NB4 (cell line): Measurements from ENCODE around the gene RNF7.

Experiments
- POLR2A ChIP-seq: IDR thresholded peaks from 2 replicates; pipeline ENCODE4 v1.6.1; 2011; ENCODE audit warnings: mild to moderate bottlenecking; ENCODE audit not compliant: insufficient read length; ENCODE audit errors: extremely low read depth
- TF ChIP-seq, protein P1 (sequence below): IDR thresholded peaks from one replicate; pipeline ENCODE4 v1.5.1; 2012; ENCODE audit warnings: low read depth, low read length
- TF ChIP-seq, protein P2 (sequence below): IDR thresholded peaks from 2 replicates; pipeline ENCODE4 v1.6.1; 2011; ENCODE audit warnings: low read depth, low read length

DNA sequence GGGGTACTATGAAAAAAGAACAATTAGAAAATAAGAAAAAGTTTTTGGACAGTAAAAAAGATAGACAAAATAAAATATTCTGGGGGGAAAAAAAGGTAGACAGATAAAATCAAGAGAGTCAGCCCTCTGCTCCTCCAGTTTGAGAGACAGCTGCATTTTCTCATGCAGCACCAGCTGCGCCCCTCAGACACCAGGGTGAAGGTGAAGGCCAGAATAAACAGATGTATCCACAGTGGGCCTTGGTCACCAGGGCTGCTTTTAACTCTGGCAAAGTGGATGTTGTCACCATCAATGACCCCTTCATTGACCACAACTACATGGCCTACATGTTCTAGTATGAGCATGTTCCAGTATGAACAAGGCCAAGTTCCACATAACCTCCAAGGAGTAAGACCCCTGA, 13.9 kb upstream of the RNF7 start:
- TF ChIP-seq, protein P1, sequence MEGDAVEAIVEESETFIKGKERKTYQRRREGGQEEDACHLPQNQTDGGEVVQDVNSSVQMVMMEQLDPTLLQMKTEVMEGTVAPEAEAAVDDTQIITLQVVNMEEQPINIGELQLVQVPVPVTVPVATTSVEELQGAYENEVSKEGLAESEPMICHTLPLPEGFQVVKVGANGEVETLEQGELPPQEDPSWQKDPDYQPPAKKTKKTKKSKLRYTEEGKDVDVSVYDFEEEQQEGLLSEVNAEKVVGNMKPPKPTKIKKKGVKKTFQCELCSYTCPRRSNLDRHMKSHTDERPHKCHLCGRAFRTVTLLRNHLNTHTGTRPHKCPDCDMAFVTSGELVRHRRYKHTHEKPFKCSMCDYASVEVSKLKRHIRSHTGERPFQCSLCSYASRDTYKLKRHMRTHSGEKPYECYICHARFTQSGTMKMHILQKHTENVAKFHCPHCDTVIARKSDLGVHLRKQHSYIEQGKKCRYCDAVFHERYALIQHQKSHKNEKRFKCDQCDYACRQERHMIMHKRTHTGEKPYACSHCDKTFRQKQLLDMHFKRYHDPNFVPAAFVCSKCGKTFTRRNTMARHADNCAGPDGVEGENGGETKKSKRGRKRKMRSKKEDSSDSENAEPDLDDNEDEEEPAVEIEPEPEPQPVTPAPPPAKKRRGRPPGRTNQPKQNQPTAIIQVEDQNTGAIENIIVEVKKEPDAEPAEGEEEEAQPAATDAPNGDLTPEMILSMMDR, result no peak
- TF ChIP-seq POLR2A, result no peak
- TF ChIP-seq, protein P2, sequence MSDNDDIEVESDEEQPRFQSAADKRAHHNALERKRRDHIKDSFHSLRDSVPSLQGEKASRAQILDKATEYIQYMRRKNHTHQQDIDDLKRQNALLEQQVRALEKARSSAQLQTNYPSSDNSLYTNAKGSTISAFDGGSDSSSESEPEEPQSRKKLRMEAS, result no peak
